Motor neuron (in vitro differentiated cells): ENCODE results near the gene TECTA. TPM values are rescaled to one million over a fixed set of nuclear protein-coding genes. Genes with fewer than 3 reads are reported as not detected.
"Not testable (repeated sequence)": the region's sequence is repeated elsewhere in the genome, so short reads cannot be mapped to it uniquely, and the experiment has no call there.

ENCODE experiments used
- ATAC-seq, 8 experiments: fragments of 200-7000 bp; cut with Tn5 transposase; replicated peaks in 6 of 8; 2 replicates each; pipeline ENCODE4 v1.8.0; 2021; ENCODE audit warnings: mild to moderate bottlenecking in 8 of 8, moderate library complexity in 8 of 8
- H3K27ac ChIP-seq, 2 donors: fragments of 250-450 bp; sonication (Bioruptor Pico); 2 replicates each; pipeline ENCODE4 v1.9.0; 2021; ENCODE audit warnings: antibody characterized with exemption in 2 of 2, mild to moderate bottlenecking in 2 of 2, moderate library complexity in 1 of 2
- H3K4me1 ChIP-seq, 2 donors: fragments of 250-450 bp; sonication (Bioruptor Pico); replicated peaks in 1 of 2; 2 replicates each; pipeline ENCODE4 v1.6.1; 2021; ENCODE audit warnings: antibody characterized with exemption in 2 of 2, mild to moderate bottlenecking in 2 of 2, moderate library complexity in 1 of 2
- H3K4me3 ChIP-seq, 5 donors: fragments of 250-450 bp; sonication (Bioruptor Pico); 2 replicates each; pipeline ENCODE4 v1.9.0; 2021; ENCODE audit warnings: antibody characterized with exemption in 5 of 5, mild to moderate bottlenecking in 5 of 5, moderate library complexity in 4 of 5
- whole genome bisulfite sequencing, 10 experiments: fragments of 450-650 bp; shearing (Covaris generic); methylation state at CpG; one replicate each; pipeline ENCODE4 v1.0.0; 2022; 5-methylcytosine and 5-hydroxymethylcytosine counted together
- in situ Hi-C, 9 experiments: fragments of 400-800 bp; cut with MboI; loops; one replicate each; pipeline ENCODE4 v1.15.0; 2021; ENCODE audit warnings: low sequenced_read_pairs in 9 of 9, low pct_unique_long_range_greater_than_20kb in 2 of 9; ENCODE audit not compliant: unreplicated experiment in 9 of 9
- total RNA-seq, 8 experiments: library from RNA; unstranded; fragments of 300-600 nt; gene quantifications; 2 replicates each; pipeline versions ENCODE4 v1.2.3 to v1.2.4, GENCODE V29; 2022

TECTA gene
- total RNA-seq, 8 experiments from 2014 or later: 0.81 to 15.8 (median 2.4) TPM

DNA sequence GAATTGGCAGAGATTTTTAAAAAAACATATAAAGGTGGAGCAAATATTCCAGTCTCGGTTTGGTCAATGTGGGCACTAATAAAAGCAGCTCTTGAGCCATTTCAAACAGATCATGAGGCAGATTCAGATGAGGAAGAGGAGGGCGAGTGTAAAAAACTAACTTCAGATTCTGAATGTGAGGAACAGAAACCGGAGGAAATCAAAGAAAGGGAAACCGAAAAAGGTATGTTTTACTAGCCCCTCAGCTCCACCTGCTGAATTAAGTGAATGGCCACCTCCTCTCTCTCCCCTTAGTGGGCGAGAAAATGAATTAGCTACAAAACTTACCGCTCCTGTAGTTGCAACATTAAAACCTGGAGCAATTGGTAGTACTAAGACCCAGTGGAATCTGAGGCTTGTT is 136.2 kb downstream of the TECTA start:
- WGBS, 10 experiments: 38 to 100% (median 83%) methylated on average over 2 to 6 of the region's 6 CpGs
- ATAC-seq, H3K27ac ChIP-seq, in situ Hi-C loops, H3K4me3 ChIP-seq: not testable (repeated sequence)
- peaks cover 32 to 54% of the 10 kb centered on the region in 2 donors for H3K4me1 ChIP-seq

DNA sequence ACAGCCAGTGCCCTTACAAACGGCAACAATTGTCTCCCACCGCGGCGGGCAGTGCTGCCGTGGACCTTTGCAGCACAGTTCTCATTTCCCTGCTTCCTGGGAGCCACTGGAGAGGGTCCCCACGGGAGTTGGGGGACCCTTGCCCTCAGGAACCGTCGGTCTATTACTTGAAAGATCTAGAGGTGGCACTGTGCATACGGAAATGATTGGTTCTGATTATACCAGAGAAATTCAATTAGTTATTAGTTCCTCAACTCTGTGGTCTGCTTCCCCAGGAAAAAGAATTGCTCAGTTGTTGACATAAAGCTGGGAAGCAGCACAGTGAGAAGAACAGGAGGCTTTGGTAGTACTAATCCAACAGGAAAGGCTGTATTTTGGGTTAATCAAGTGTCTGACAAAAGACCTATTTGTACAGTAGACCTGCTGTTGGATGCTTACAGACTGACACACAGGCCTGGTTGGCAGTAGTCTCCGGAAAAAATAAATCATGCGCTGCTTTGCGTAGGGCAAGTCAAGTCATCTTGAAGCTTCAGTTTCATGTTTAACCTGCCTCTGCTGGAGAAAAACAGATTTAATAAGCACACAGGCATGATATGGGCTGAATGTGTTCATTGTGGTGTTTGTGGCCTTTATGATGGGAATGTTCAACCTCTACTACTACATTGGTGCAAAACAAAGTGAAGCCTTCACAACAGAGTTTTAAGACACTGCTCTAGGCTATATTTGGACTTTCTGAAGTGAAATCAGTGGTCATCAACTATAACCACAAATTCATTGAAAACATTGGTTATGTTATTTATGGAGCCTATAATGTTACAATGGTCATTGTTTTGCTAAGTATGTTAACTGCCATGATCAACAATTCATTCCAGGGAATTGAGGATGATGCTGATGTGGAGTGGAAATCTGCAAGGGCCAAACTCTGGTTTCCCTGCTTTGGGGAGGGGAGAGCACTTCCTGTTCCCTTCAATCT is 136.9 kb downstream of the TECTA start:
- H3K27ac ChIP-seq: no peak overlapping the region
- no peak for ATAC-seq
- in situ Hi-C loops: no loop called here
- 66 to 100% (median 80%) methylated on average over 1 to 7 of the region's 12 CpGs; no CpG with 5 or more reads in 2 of the 10 experiments for WGBS, 10 experiments
- H3K4me3 ChIP-seq: no peak overlapping the region
- H3K4me1 ChIP-seq: peaks cover 32 to 52% of the 10 kb centered on the region in 2 donors

DNA sequence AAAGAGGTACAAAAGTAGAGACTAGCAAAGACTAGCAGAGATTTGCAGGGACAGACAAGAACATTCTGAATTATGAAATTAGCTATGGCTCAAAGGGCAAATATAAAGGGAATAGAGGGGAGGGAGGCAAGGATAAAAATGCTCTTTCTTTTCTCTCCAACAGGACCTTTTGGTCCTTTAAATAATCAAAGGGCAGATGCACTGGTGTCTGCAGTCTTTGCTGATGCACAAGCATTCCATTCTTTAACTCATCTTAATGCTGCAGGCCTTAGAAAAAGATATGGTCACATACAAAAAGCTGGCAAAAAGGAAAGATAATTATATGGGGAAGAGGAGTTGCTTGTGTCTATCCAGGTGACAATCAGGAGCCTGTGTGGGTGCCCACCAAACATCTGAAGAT is 137.9 kb downstream of the TECTA start:
- H3K4me1 ChIP-seq: peaks cover 28 to 44% of the 10 kb centered on the region in 2 donors
- in situ Hi-C loops: no loop called here
- no peak overlapping the region for H3K27ac ChIP-seq
- H3K4me3 ChIP-seq: no peak overlapping the region
- no peak for ATAC-seq

DNA sequence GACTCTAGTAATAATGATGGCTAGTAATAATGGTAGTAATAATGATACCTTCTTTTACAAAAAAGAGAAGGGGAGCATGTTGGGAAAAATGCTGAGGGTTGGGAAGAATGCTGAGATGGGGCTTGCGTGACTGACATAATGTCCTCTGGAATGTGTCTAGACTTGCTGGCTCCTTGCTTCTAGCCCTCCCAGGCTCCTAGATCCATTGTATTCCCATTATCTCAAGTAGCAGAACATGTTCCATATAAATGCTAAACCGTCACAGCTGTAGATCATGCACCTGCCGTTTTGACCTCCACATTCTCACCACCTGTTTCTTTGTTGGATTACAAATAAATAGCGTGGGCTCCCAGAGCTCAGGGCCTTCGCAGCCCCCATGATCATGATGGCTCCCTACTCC is 139.0 kb downstream of the TECTA start:
- WGBS, 10 experiments: 46 to 73% (median 59%) methylated on average over 1 to 5 of the region's 5 CpGs; no CpG with 5 or more reads in 3 of the 10 experiments
- in situ Hi-C loops, H3K4me3 ChIP-seq, H3K27ac ChIP-seq, ATAC-seq: not testable (repeated sequence)
- H3K4me1 ChIP-seq: peaks cover 24 to 33% of the 10 kb centered on the region in 2 donors

DNA sequence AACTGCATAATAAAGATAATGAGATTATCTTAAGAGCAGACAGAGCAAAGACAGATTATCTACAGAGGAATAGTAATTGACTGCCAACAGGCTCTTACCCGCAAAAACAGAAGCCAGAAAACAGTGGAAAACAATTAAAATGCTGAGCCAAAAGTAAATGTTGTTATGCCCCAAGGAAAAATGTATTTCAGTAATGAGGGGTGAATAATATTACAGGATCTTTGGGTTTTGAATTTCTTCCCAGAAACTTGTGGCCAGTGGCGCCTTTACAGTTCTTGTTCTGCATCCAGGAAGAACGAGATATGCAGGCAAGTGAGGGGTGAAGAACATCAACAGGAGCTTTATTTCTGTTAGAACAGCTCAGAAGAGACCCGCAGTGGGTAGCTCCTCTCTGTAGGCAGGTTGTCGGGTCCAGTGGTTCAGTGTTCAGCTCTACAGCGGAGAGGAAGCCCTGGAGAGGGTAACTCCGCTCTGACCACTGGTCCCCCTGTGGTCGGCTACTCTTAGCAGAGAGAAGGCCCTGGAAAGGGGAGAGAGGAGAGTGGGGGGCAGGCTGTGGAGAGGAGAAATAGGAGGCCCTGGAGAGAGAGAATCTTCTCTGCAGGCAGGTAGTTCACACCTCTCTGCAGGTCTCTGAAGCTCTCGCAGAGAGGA is 139.7 kb downstream of the TECTA start:
- in situ Hi-C loops: no loop called here

More for the DNA sequence above, 139.7 kb downstream of the TECTA start:
- peaks cover 21 to 27% of the 10 kb centered on the region in 2 donors for H3K4me1 ChIP-seq
- H3K27ac ChIP-seq: no peak overlapping the region
- H3K4me3 ChIP-seq: no peak overlapping the region
- ATAC-seq: peak in 4 of 8 experiments; percentile 5 to 83 (median 16)
- 20 to 96% (median 87%) methylated on average over 2 to 8 of the region's 9 CpGs; no CpG with 5 or more reads in 1 of the 10 experiments for WGBS, 10 experiments

Other genes with a start within 250 kb of the TECTA start
- gene TBCEL, start 77.1 kb upstream of the TECTA start, total RNA-seq: 10 to 100 TPM; 22.0 to 56.5 (median 28.3) TPM
- gene SC5D, start 191.5 kb downstream of the TECTA start, total RNA-seq: 10 to 100 TPM; 44.4 to 76.1 (median 55.1) TPM